ENCODE measurements around the gene ABCA13.

DNA sequence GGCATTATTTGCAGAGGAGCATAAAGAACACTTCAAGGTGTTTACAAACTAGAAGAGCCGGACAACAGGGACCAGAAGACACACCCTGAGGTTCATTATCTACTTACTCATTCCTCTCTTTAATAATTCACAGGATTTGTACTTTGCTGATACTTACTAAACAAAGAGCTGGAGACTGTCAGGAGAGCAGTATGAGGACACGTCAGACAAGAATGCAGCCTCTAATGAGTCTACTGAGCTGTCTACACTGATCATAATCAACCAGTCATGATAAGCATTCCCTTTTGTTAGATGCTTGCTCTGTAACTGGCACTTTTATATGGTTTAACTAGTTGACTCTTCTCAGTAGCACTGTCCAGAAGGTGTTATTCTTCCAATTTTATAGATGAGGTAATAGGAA is 509.7 kb downstream of the ABCA13 start:
- TF ChIP-seq POLR2A (IDR thresholded peaks at IDR 0.05; ENCODE audit: low read depth), result no peak
- TF ChIP-seq, protein P1, sequence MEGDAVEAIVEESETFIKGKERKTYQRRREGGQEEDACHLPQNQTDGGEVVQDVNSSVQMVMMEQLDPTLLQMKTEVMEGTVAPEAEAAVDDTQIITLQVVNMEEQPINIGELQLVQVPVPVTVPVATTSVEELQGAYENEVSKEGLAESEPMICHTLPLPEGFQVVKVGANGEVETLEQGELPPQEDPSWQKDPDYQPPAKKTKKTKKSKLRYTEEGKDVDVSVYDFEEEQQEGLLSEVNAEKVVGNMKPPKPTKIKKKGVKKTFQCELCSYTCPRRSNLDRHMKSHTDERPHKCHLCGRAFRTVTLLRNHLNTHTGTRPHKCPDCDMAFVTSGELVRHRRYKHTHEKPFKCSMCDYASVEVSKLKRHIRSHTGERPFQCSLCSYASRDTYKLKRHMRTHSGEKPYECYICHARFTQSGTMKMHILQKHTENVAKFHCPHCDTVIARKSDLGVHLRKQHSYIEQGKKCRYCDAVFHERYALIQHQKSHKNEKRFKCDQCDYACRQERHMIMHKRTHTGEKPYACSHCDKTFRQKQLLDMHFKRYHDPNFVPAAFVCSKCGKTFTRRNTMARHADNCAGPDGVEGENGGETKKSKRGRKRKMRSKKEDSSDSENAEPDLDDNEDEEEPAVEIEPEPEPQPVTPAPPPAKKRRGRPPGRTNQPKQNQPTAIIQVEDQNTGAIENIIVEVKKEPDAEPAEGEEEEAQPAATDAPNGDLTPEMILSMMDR (IDR thresholded peaks at IDR 0.05), result no peak
- no peak for TF ChIP-seq POLR2AphosphoS5 (IDR thresholded peaks at IDR 0.05)

Data from esophagus muscularis mucosa (tissue), 3 donors.